Right lung (tissue), 5 donors: Measurements from ENCODE around the gene ANKEF1. TPM values are rescaled to one million over a fixed set of nuclear protein-coding genes. Genes with fewer than 3 reads are reported as not detected.

Source experiments
- DNase-seq, 2 donors: peaks; one replicate each; pipeline ENCODE4 v3.0.0-alpha.2; 2013
- polyA plus RNA-seq, 5 donors: library from polyadenylated mRNA; unstranded; fragments of 120-200 nt; gene quantifications; one replicate each; pipeline versions ENCODE4 v1.2.1 to v1.2.3, GENCODE V29; 2013; ENCODE audit warnings: inconsistent platforms in 1 of 5, low replicate concordance in 1 of 5; ENCODE audit not compliant: insufficient read length in 5 of 5, insufficient read depth in 1 of 5

Gene ANKEF1
- polyA plus RNA-seq, 5 donors: 5.3 to 8.3 (median 6.3) TPM

GRCh38 chr20:10079964-10080363 lies 45.2 kb downstream of the ANKEF1 start:
- DNase-seq: no peak

DNA sequence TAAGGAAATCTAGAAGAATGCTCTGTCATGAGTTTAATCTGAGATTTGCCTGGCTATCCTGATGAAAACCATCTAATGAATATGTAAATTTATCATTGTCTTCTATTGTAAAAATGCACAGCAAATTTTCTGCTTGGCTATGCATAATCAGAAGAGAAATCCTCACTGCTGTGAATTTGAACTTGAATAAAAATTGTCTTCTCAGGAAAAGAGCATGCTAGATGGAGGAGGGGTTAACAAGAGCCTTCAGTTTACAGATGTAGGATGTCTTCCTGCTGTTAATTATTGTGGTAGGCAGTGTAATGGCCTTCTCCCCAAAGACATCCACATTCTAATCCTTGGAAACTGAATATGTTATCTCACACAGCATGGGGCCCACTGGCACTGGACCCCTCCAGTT lies 45.8 kb downstream of the ANKEF1 start:
- DNase-seq: no peak

DNA sequence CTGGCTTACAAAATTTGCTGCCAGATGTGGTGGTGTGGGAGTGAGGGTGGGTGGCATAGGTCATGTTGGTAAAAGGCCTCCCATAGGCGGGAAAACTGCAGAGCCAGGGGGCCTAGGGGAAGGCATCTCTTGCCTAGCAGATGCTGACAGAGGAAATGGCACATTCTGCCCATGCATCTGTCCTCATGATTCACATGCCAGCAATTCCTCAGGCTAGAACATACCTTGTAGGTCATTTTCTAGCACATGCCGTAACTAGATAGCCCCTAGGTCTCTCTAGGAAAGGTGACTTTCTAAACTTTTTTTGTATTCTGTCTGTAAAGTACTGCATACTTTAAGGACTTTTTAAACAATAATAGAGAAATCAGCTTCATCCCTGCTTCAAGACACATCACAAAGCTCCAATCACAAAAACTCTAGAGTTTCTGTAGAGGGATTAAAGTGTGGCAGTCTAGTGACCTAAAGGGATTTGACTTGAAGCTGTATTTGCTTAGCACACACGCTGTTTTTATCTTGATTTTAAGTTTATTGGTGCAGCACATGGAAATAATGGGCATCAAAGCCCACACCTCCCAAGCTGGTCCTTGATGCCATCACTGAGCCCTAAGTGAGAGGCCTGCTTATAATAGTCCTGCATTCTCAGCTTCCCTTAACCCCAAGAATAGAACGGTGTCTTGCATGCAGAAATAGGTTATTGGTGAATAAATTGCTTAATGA lies 55.2 kb downstream of the ANKEF1 start:
- DNase-seq: no peak

- peak in 1 of 2 donors; percentile 52 for DNase-seq
Measured at GRCh38 chr20:10090588-10091166, 55.9 kb downstream of the ANKEF1 start.

GRCh38 chr20:10093087-10093591 lies 58.4 kb downstream of the ANKEF1 start:
- no peak for DNase-seq

DNA sequence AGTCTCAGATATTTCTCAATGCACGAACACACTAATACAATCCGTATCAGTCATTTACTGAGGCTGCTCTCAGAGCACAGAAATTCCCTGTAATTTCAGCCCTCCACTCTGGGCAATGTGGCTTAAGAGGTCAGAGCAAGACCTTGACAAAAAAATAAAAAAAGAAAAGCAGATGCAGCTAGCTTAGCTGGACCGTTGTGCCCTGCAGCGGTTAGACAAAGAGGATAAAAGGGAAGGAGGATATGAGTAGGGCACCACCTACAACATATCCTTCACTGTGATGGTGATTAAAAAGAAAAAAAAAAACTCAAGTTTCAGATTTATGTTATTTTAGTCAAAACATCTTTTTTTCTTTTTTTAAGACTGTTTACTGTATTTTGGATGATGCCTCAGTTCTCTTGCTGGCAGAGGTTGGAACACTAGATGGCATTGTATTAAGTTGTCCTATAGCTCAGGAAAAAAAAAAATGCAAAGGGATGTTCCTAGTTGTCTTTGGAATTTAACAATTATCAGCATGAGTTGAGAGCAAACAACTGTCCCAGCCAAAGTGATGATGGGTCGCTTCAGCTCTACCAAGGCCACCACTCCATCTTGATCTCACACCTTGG lies 59.9 kb downstream of the ANKEF1 start:
- DNase-seq: no peak

GRCh38 chr20:10096790-10097189 lies 62.0 kb downstream of the ANKEF1 start:
- DNase-seq: no peak

- DNase-seq: no peak
Measured at GRCh38 chr20:10105046-10105445, 70.3 kb downstream of the ANKEF1 start.

Other genes starting within 250 kb of the ANKEF1 start
- gene PAK5, start 195.9 kb upstream of the ANKEF1 start, polyA plus RNA-seq: under 1 TPM; 0.18 to 0.44 (median 0.33) TPM
- gene SNAP25, start 183.8 kb downstream of the ANKEF1 start, polyA plus RNA-seq: 10 to 100 TPM in 2 of 5 donors, 1 to 10 TPM in 3; 3.7 to 12.4 (median 7.6) TPM